MM.1S (cell line): ENCODE measurements around the gene RARG.

Source experiments
- DNase-seq: peaks from one replicate; pipeline ENCODE4 v3.0.0-alpha.2; 2015
- H2AFZ ChIP-seq: fragments of 300-600 bp; sonication (generic); 2 replicates; pipeline ENCODE4 v1.6.0; 2016; ENCODE audit warnings: antibody characterized with exemption, low read length
- H3F3A ChIP-seq: fragments of 300-600 bp; sonication (generic); 2 replicates; pipeline ENCODE4 v1.6.1; 2016; ENCODE audit warnings: mild to moderate bottlenecking, antibody characterized with exemption, low read length, moderate library complexity, mixed read lengths; ENCODE audit not compliant: insufficient read depth
- H3K27ac ChIP-seq: fragments of 300-600 bp; sonication (generic); 2 replicates; pipeline ENCODE4 v1.5.1; 2016; ENCODE audit warnings: mild to moderate bottlenecking, low read length
- H3K27me3 ChIP-seq: fragments of 300-600 bp; sonication (generic); replicated peaks from 2 replicates; pipeline ENCODE4 v1.6.0; 2016; ENCODE audit warnings: low read length; ENCODE audit not compliant: insufficient read depth
- H3K36me3 ChIP-seq: fragments of 300-600 bp; sonication (generic); replicated peaks from 2 replicates; pipeline ENCODE4 v1.6.1; 2016; ENCODE audit warnings: mild to moderate bottlenecking, low read length, mixed read lengths; ENCODE audit not compliant: insufficient read depth
- H3K4me1 ChIP-seq: fragments of 300-600 bp; sonication (generic); 2 replicates; pipeline ENCODE4 v1.6.1; 2016; ENCODE audit warnings: low read length, mixed read lengths
- H3K4me2 ChIP-seq: fragments of 300-600 bp; sonication (generic); 2 replicates; pipeline ENCODE4 v1.6.0; 2016; ENCODE audit warnings: low read depth, low read length
- H3K4me3 ChIP-seq: fragments of 300-600 bp; sonication (generic); 2 replicates; pipeline ENCODE4 v1.5.1; 2016; ENCODE audit warnings: low read length, mixed read lengths
- H3K79me2 ChIP-seq: fragments of 300-600 bp; sonication (generic); 2 replicates; pipeline ENCODE4 v1.6.1; 2016; ENCODE audit warnings: mixed run types, low read length, mixed read lengths
- H3K9ac ChIP-seq: fragments of 300-600 bp; sonication (generic); 2 replicates; pipeline ENCODE4 v1.6.1; 2016; ENCODE audit warnings: low read length, mixed read lengths
- H3K9me2 ChIP-seq: fragments of 300-600 bp; sonication (generic); replicated peaks from 2 replicates; pipeline ENCODE4 v1.6.1; 2016; ENCODE audit warnings: mild to moderate bottlenecking, low read length, mixed read lengths; ENCODE audit not compliant: insufficient read depth
- H3K9me3 ChIP-seq: fragments of 300-600 bp; sonication (generic); replicated peaks from 2 replicates; pipeline ENCODE4 v1.6.1; 2016; ENCODE audit warnings: mild to moderate bottlenecking, low read length, mixed read lengths; ENCODE audit not compliant: insufficient read depth
- H4K20me1 ChIP-seq: fragments of 300-600 bp; sonication (generic); 2 replicates; pipeline ENCODE4 v1.6.1; 2016; ENCODE audit warnings: mild to moderate bottlenecking, low read length, moderate library complexity, mixed read lengths; ENCODE audit not compliant: insufficient read depth
- EZH2 ChIP-seq: fragments of 300-600 bp; sonication (generic); optimal IDR thresholded peaks from 2 replicates; pipeline ENCODE3; 2017; ENCODE audit warnings: low read depth, mild to moderate bottlenecking, antibody characterized with exemption, low read length, mixed read lengths
- EZH2phosphoT487 ChIP-seq: fragments of 300-600 bp; sonication (generic); IDR thresholded peaks from 2 replicates; pipeline ENCODE4 v1.6.1; 2018; ENCODE audit warnings: antibody characterized with exemption, low read length
- TF ChIP-seq, protein P1 (sequence below): fragments of 300-600 bp; sonication (generic); IDR thresholded peaks from 2 replicates; pipeline ENCODE4 v1.5.1; 2016; ENCODE audit warnings: antibody characterized with exemption, low read length, mixed read lengths

RARG gene

DNA sequence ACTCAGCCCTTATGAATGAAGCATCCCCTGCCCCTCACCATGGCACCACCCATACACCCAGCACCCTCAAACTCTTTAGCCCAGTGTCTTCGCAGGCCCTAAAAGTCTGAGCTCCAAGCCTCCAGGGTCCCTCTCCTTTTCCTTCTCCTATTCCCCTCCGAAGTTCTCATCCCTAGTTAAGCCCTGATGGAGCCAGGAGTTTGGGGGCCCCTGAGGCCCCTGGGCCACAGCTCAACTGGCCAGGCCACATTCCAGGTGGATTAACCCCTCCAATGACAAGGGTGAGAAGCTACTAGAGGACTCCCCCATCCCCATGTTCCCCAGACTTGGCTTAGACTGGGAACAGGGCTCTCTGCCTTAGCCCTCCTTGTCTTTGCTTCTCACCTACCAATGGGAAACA is 2.6 kb downstream of the RARG start:
- Histone ChIP-seq H3K79me2 (peaks cover 7% of the 10 kb centered on the region), H3K9me2 (no peaks in the 10 kb centered on the region), H3K9ac (no peak overlapping the region), H3K27ac (no peak overlapping the region), H3F3A (peaks cover 11% of the 10 kb centered on the region), H3K4me1 (peaks cover 12% of the 10 kb centered on the region), H3K27me3 (no peaks in the 10 kb centered on the region), H2AFZ (no peak overlapping the region), H3K4me2 (no peak overlapping the region), H3K4me3 (no peak overlapping the region), H3K36me3 (no peaks in the 10 kb centered on the region), H3K9me3 (no peaks in the 10 kb centered on the region), H4K20me1 (no peaks in the 10 kb centered on the region)
- TF ChIP-seq EZH2 (no peak), EZH2phosphoT487 (no peak)
- TF ChIP-seq, protein P1, sequence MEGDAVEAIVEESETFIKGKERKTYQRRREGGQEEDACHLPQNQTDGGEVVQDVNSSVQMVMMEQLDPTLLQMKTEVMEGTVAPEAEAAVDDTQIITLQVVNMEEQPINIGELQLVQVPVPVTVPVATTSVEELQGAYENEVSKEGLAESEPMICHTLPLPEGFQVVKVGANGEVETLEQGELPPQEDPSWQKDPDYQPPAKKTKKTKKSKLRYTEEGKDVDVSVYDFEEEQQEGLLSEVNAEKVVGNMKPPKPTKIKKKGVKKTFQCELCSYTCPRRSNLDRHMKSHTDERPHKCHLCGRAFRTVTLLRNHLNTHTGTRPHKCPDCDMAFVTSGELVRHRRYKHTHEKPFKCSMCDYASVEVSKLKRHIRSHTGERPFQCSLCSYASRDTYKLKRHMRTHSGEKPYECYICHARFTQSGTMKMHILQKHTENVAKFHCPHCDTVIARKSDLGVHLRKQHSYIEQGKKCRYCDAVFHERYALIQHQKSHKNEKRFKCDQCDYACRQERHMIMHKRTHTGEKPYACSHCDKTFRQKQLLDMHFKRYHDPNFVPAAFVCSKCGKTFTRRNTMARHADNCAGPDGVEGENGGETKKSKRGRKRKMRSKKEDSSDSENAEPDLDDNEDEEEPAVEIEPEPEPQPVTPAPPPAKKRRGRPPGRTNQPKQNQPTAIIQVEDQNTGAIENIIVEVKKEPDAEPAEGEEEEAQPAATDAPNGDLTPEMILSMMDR = no peak
- no peak for DNase-seq

DNA sequence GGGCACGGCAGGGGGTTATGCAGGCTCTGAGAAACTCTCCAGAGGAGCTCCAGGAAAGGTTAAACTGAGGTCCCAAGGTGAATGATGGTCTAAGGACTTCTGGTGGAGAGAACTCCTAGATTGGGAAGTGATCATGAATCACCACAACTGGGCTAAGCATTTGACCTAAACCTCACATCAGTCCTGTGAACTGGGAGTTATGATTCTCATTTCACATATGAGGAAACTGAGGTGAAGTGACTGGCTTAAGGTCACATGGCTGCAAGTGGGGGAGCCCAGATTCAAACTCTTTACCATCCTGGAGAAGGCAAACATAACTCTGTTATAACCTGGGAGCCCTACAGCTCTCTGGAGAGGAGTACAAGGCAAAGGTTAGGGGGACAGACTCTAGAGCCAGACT is 4.2 kb downstream of the RARG start:
- peaks cover 7% of the 10 kb centered on the region for H3K79me2 ChIP-seq
- H3K27me3 ChIP-seq = no peaks in the 10 kb centered on the region
- no peaks in the 10 kb centered on the region for H3K9me2 ChIP-seq
- no peak for TF ChIP-seq EZH2phosphoT487
- TF ChIP-seq, protein P1 = no peak
- TF ChIP-seq EZH2 = no peak
- H3K4me2 ChIP-seq = no peak overlapping the region
- no peak for DNase-seq
- H3K36me3 ChIP-seq = no peaks in the 10 kb centered on the region
- H3K4me3 ChIP-seq = no peak overlapping the region
- no peaks in the 10 kb centered on the region for H3K9me3 ChIP-seq
- peaks cover 5% of the 10 kb centered on the region for H3F3A ChIP-seq
- H4K20me1 ChIP-seq = no peaks in the 10 kb centered on the region
- no peak overlapping the region for H3K27ac ChIP-seq
- no peak overlapping the region for H2AFZ ChIP-seq
- H3K9ac ChIP-seq = no peak overlapping the region
- H3K4me1 ChIP-seq = peaks cover 4% of the 10 kb centered on the region; the same call in 1 of the 2 replicates

DNA sequence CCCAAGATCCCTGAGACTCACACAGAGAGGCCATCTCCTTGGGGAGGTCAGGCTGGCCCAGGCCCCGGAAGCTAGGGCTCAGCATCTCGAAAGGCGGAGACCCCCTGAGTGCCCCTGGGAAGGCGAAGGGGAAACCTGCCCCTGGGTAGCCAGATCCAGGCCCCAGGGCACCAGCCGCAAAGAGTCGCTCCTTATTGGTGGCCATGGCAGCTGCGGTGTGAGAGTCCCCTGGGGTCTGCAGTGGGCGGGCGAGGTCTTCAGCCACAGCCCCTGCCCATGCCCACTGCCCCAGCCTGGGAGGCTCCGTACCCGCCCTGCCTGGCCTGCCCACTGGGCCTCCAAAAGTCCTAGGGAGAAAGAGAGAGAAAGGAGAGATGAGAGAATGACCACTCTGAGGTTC is 4.7 kb downstream of the RARG start:
- H3K9me3 ChIP-seq = no peaks in the 10 kb centered on the region
- H3K27ac ChIP-seq = no peak overlapping the region
- peaks cover 7% of the 10 kb centered on the region; the same call in 1 of the 2 replicates for H3K4me1 ChIP-seq
- peaks cover under 1% of the 10 kb centered on the region; the same call in 1 of the 2 replicates for H3F3A ChIP-seq
- H3K79me2 ChIP-seq = peaks cover 7% of the 10 kb centered on the region
- H3K27me3 ChIP-seq = no peaks in the 10 kb centered on the region
- H3K36me3 ChIP-seq = no peaks in the 10 kb centered on the region
- H3K4me3 ChIP-seq = no peak overlapping the region
- TF ChIP-seq EZH2phosphoT487 = no peak
- TF ChIP-seq, protein P1 = no peak
- TF ChIP-seq EZH2 = no peak
- no peak overlapping the region for H3K4me2 ChIP-seq
- no peaks in the 10 kb centered on the region for H4K20me1 ChIP-seq
- DNase-seq = no peak
- no peaks in the 10 kb centered on the region for H3K9me2 ChIP-seq
- no peak overlapping the region for H2AFZ ChIP-seq
- H3K9ac ChIP-seq = no peak overlapping the region
